Ishikawa (cell line): ENCODE results near the gene PTBP2.

Source experiments
- CEBPB ChIP-seq: IDR thresholded peaks from 2 replicates; pipeline ENCODE4 v1.6.1; 2012
- CREB1 ChIP-seq: IDR thresholded peaks from 2 replicates; pipeline ENCODE4 v1.6.1; 2012; ENCODE audit warnings: low read depth
- EGR1 ChIP-seq: IDR thresholded peaks from 2 replicates; pipeline ENCODE4 v1.6.1; 2012
- EP300 ChIP-seq: IDR thresholded peaks from 2 replicates; pipeline ENCODE4 v1.6.1; 2012; ENCODE audit warnings: borderline replicate concordance
- FOXM1 ChIP-seq: IDR thresholded peaks from 2 replicates; pipeline ENCODE4 v1.6.1; 2012; ENCODE audit warnings: low read depth, borderline replicate concordance
- MAX ChIP-seq: IDR thresholded peaks from 2 replicates; pipeline ENCODE4 v1.6.1; 2012
- NFIC ChIP-seq: IDR thresholded peaks from 2 replicates; pipeline ENCODE4 v1.6.1; 2012
- RAD21 ChIP-seq: IDR thresholded peaks from 2 replicates; pipeline ENCODE4 v1.6.1; 2012; ENCODE audit warnings: low read depth
- TAF1 ChIP-seq: IDR thresholded peaks from 2 replicates; pipeline ENCODE4 v1.6.1; 2012; ENCODE audit warnings: low read depth, mild to moderate bottlenecking
- TCF12 ChIP-seq: IDR thresholded peaks from 2 replicates; pipeline ENCODE4 v1.6.1; 2012; ENCODE audit warnings: low read depth
- TEAD4 ChIP-seq: IDR thresholded peaks from 2 replicates; pipeline ENCODE4 v1.6.1; 2012
- YY1 ChIP-seq: IDR thresholded peaks from 2 replicates; pipeline ENCODE4 v1.6.1; 2012; ENCODE audit warnings: low read depth
- ZBTB7A ChIP-seq: IDR thresholded peaks from 2 replicates; pipeline ENCODE4 v1.6.1; 2012; ENCODE audit warnings: low read depth
- TF ChIP-seq, protein P1 (sequence below): IDR thresholded peaks from 2 replicates; pipeline ENCODE4 v1.6.1; 2012
- TF ChIP-seq, protein P2 (sequence below): IDR thresholded peaks from 2 replicates; pipeline ENCODE4 v1.6.1; 2012; ENCODE audit warnings: low read depth, mild to moderate bottlenecking

PTBP2 gene

DNA sequence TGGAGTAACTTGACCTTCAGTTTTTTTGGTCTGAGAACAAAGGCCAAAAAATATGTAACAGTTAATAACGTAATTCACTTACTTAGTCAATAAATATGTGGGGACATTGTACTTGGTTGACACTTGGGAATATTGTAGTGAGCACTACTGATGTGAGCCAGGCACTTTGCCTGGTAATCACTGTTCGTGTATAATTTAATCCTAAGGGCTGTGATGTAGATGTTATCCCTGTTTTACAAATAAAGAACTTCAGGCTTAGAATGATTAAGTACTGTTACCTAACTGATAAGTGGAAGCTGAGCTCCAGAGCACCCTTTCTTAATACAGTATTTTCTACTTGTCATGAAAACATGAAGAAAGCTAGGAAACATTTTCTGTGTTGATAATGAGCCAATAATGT lies 28.0 kb downstream of the PTBP2 start:
- TF ChIP-seq CEBPB (no peak), FOXM1 (no peak), TAF1 (no peak), CREB1 (no peak), NFIC (no peak), ZBTB7A (no peak), YY1 (no peak), MAX (no peak), TEAD4 (no peak), EGR1 (no peak), RAD21 (no peak), TCF12 (no peak), EP300 (no peak)
- TF ChIP-seq, protein P1, sequence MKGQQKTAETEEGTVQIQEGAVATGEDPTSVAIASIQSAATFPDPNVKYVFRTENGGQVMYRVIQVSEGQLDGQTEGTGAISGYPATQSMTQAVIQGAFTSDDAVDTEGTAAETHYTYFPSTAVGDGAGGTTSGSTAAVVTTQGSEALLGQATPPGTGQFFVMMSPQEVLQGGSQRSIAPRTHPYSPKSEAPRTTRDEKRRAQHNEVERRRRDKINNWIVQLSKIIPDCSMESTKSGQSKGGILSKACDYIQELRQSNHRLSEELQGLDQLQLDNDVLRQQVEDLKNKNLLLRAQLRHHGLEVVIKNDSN = no peak
- TF ChIP-seq, protein P2, sequence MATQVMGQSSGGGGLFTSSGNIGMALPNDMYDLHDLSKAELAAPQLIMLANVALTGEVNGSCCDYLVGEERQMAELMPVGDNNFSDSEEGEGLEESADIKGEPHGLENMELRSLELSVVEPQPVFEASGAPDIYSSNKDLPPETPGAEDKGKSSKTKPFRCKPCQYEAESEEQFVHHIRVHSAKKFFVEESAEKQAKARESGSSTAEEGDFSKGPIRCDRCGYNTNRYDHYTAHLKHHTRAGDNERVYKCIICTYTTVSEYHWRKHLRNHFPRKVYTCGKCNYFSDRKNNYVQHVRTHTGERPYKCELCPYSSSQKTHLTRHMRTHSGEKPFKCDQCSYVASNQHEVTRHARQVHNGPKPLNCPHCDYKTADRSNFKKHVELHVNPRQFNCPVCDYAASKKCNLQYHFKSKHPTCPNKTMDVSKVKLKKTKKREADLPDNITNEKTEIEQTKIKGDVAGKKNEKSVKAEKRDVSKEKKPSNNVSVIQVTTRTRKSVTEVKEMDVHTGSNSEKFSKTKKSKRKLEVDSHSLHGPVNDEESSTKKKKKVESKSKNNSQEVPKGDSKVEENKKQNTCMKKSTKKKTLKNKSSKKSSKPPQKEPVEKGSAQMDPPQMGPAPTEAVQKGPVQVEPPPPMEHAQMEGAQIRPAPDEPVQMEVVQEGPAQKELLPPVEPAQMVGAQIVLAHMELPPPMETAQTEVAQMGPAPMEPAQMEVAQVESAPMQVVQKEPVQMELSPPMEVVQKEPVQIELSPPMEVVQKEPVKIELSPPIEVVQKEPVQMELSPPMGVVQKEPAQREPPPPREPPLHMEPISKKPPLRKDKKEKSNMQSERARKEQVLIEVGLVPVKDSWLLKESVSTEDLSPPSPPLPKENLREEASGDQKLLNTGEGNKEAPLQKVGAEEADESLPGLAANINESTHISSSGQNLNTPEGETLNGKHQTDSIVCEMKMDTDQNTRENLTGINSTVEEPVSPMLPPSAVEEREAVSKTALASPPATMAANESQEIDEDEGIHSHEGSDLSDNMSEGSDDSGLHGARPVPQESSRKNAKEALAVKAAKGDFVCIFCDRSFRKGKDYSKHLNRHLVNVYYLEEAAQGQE = no peak

- TF ChIP-seq FOXM1 (no peak), CEBPB (no peak), CREB1 (no peak), RAD21 (no peak), TCF12 (no peak), YY1 (no peak), EGR1 (no peak), ZBTB7A (no peak), NFIC (no peak), EP300 (no peak), TEAD4 (no peak), TAF1 (no peak), MAX (no peak)
- TF ChIP-seq, protein P1 = no peak
- TF ChIP-seq, protein P2 = no peak
Observed at GRCh38 chr1:96752394-96752793, 30.8 kb downstream of the PTBP2 start.

DNA sequence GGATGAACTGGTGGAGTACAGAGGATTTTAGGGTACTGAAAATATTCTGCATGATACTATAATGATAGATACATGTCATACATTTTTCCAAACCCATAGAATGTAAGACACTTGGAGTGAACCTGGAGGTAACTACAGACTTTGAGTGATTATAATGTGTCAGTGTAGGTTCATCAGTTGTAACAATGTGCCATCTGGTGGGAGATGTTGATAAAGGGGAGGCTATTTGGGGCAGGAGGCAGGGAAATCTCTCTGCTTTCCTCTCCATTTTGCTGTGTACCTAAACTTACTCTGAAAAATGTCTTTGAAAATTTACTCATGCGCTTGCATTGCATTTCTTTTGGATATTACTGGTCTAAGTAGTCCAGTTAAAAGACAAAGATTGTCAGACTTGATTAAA lies 35.2 kb downstream of the PTBP2 start:
- TF ChIP-seq CEBPB = no peak

GRCh38 chr1:96763514-96763913 lies 41.9 kb downstream of the PTBP2 start:
- TF ChIP-seq EGR1 = no peak
- no peak for TF ChIP-seq CREB1
- TF ChIP-seq, protein P1 = no peak
- no peak for TF ChIP-seq TAF1

- no peak for TF ChIP-seq CREB1
- TF ChIP-seq, protein P1 = no peak
- no peak for TF ChIP-seq ZBTB7A
- no peak for TF ChIP-seq EGR1
- no peak for TF ChIP-seq YY1
- TF ChIP-seq, protein P2 = no peak
- TF ChIP-seq FOXM1 = no peak
- no peak for TF ChIP-seq TEAD4
- TF ChIP-seq TAF1 = no peak
- TF ChIP-seq NFIC = no peak
- no peak for TF ChIP-seq CEBPB
- TF ChIP-seq EP300 = no peak
- no peak for TF ChIP-seq TCF12
- no peak for TF ChIP-seq RAD21
- TF ChIP-seq MAX = no peak
Observed at GRCh38 chr1:96764469-96764868, 42.9 kb downstream of the PTBP2 start.
